22Rv1 (cell line): ENCODE results near the gene TIPIN.

ENCODE experiments used
- CTCF ChIP-seq: fragments of 450-650 bp; IDR thresholded peaks from 2 replicates; pipeline ENCODE4 v1.5.1; 2017; ENCODE audit warnings: mild to moderate bottlenecking
- ZFX ChIP-seq: fragments of 450-650 bp; IDR thresholded peaks from 2 replicates; pipeline ENCODE4 v1.6.1; 2017; ENCODE audit warnings: antibody characterized with exemption, borderline replicate concordance

- no peak for TF ChIP-seq CTCF
- TF ChIP-seq ZFX, result no peak
These were observed 32.1 kb upstream of the TIPIN start for GRCh38 chr15:66388576-66388975.
